ENCODE data around the gene CTAGE9.

CTAGE9 gene

DNA sequence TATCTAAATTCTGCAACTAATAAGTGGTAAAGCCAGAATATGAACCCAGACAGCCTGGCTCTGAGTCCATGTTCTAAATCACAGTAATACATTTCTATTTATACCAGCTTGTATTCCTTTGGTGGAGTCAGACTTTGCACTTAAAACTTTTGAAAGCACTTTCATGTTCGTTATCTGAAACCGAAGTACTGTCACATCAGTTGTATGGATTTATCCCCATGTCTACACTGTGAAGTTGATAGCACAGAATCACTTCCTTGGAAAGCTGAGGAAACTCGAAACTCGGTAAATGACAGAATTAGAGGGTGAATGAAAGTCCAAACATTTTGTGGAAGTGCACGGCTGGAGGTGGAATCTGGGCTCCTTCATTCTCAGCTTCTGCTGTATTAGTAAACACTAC, 28.3 kb upstream of the CTAGE9 start:
- ChIA-PET CTCF (interaction anchor here (1.0 kb wide), 1 partner anchor 379 kb away, joined by 3 read pairs; no protein-coding TSS in a partner anchor), POLR2A (ENCODE audit: low non-redundant PET) (no interaction called here)
- TF ChIP-seq, protein P1, sequence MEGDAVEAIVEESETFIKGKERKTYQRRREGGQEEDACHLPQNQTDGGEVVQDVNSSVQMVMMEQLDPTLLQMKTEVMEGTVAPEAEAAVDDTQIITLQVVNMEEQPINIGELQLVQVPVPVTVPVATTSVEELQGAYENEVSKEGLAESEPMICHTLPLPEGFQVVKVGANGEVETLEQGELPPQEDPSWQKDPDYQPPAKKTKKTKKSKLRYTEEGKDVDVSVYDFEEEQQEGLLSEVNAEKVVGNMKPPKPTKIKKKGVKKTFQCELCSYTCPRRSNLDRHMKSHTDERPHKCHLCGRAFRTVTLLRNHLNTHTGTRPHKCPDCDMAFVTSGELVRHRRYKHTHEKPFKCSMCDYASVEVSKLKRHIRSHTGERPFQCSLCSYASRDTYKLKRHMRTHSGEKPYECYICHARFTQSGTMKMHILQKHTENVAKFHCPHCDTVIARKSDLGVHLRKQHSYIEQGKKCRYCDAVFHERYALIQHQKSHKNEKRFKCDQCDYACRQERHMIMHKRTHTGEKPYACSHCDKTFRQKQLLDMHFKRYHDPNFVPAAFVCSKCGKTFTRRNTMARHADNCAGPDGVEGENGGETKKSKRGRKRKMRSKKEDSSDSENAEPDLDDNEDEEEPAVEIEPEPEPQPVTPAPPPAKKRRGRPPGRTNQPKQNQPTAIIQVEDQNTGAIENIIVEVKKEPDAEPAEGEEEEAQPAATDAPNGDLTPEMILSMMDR (conservative IDR thresholded peaks at IDR 0.05; ENCODE audit: low read depth), result no peak
- no peak overlapping the region for H3K27ac ChIP-seq
- no peak for DNase-seq (ENCODE audit: low spot score)

DNA sequence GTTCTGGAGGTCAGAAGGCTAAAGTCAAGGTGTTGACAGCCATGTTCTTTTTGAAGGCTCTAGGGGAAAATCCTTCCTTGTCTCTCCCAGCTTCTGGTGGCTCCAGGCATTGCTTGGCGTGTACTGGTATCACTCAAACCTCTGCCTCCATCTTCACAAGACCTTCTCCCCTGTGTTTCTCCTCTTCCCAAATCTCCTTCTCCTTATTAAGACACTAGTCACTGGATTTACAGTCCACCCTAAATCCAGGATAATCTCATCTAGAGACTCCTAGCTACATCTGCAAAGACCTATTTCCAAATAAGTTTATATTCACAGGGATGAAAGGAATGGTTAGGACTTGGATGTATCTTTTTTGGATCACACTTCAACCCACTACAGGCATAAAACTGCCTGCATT, 26.0 kb upstream of the CTAGE9 start:
- CTCF ChIA-PET, result no interaction called here

DNA sequence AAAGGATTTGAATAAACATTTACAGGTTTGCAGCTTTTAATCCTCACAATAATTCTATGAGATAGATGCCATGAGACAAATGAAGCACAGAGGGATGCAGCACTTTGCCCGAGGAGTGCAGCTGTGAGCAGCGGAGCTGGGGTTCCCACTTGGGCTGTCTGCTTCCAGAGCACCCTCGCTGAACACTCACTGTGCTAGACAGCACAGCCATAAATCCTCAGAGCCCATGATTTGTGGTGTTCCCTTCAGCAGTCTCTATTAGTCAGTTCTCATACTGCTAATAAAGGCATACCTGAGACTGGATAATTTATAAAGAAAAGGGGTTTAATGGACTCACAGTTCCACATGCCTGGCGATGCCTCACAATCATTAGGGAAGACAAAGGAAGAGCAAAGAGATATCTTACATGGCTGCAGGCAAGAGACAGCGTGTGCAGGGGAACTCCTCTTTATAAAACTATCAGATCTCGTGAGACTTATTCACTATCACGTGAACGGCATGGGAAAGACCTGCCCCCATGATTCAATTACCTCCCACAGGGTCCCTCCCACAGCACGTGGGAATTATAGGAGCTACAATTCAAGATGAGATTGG, 25.3 kb upstream of the CTAGE9 start:
- TF ChIP-seq, protein P1 (conservative IDR thresholded peaks at IDR 0.05; ENCODE audit: low read depth), result no peak
- no peak for DNase-seq (ENCODE audit: low spot score)
- H3K27ac ChIP-seq, result no peak overlapping the region
- CTCF ChIA-PET, result no interaction called here
- POLR2A ChIA-PET (ENCODE audit: low non-redundant PET), result no interaction called here

More for the DNA sequence above, 26.0 kb upstream of the CTAGE9 start:
- no peak overlapping the region for H3K27ac ChIP-seq
- POLR2A ChIA-PET (ENCODE audit: low non-redundant PET), result no interaction called here
- TF ChIP-seq, protein P1 (conservative IDR thresholded peaks at IDR 0.05; ENCODE audit: low read depth), result no peak
- no peak for DNase-seq (ENCODE audit: low spot score)

DNA sequence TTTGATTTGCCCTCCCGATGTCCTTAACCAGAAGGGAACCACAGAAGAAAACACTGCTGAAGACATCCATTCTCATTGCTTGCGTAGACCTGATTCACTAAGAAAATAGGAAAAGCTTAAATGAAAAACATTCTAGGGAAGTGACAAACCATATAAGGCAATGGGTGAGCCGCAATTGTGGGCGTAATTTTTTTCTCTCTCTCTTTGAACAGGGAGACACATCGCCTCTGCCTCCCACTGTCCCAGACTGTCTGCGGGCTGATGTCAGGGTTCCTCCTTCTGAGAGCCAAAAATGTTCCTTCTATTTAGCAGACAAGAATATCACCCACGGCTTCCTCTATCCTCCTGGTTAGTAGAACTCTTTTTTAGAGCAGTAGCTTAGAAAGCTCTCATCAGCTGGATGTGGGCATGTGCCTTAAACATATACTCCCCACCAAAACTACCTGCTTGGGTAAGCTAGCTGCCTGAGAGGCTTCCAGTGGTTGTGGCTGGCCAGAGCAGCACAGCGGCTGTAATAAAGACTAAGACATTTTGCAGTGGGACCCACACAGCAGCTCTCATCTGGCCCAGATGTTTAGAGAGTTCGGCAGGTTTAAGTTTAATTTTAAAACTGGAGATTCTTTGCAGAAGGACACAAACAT, 22.7 kb upstream of the CTAGE9 start:
- DNase-seq (ENCODE audit: low spot score), result no peak
- no peak overlapping the region for H3K27ac ChIP-seq
- ChIA-PET POLR2A (ENCODE audit: low non-redundant PET) (no interaction called here), CTCF (interaction anchor here (0.5 kb wide), 1 partner anchor 50 kb away, joined by 6 read pairs; no protein-coding TSS in a partner anchor)
- TF ChIP-seq, protein P1 (conservative IDR thresholded peaks at IDR 0.05; ENCODE audit: low read depth), result no peak

DNA sequence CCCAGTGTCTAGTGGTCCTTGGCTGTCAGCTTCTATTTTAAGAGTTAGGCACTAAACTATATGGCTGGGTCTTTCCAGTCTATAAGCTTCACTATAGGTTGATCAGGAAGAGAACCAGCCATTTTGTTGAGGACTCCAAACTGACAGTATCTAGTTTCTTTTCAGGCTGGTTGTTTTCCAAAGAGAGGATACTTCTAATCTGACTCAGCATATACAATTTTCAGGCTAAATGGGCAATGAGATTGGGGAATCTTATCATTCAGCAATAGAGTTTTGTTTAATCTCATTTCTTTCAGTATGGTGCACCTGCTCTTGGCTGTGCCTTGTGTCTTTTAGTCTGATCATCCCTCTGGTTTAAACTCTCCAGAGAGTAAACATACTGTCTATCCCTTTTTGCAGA, 20.4 kb upstream of the CTAGE9 start:
- TF ChIP-seq, protein P1 (conservative IDR thresholded peaks at IDR 0.05; ENCODE audit: low read depth), result no peak
- ChIA-PET CTCF (no interaction called here), POLR2A (ENCODE audit: low non-redundant PET) (no interaction called here)
- no peak for DNase-seq (ENCODE audit: low spot score)
- no peak overlapping the region for H3K27ac ChIP-seq

DNA sequence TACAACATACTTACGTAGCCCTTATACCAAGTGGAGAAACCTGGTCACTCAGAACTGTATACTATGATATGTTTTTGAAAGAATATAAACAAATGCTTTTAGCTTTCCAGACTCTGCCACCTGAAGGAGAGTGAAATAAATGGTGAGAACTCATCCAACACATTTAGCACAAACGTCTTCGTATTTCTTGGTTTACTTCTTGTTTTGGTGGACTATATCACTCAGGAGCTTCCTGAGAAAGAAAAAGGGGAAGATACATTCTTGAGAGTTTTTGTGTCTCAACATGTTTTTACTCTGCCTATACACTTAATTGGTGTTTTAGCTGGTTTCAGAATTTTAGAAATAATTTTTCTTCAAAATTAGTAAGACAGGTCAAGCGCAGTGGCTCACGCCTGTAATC, 19.4 kb upstream of the CTAGE9 start:
- no peak for DNase-seq (ENCODE audit: low spot score)
- H3K27ac ChIP-seq, result no peak overlapping the region
- ChIA-PET POLR2A (ENCODE audit: low non-redundant PET) (no interaction called here), CTCF (no interaction called here)
- TF ChIP-seq, protein P1 (conservative IDR thresholded peaks at IDR 0.05; ENCODE audit: low read depth), result no peak
